C1 segment of cervical spinal cord (tissue), 14 donors: ENCODE data around the gene EVX1.

Source experiments
- DNase-seq, 14 donors: peaks; one replicate each; lab custom pipeline; 2025; lab: John Stamatoyannopoulos, UW

Gene EVX1

DNA sequence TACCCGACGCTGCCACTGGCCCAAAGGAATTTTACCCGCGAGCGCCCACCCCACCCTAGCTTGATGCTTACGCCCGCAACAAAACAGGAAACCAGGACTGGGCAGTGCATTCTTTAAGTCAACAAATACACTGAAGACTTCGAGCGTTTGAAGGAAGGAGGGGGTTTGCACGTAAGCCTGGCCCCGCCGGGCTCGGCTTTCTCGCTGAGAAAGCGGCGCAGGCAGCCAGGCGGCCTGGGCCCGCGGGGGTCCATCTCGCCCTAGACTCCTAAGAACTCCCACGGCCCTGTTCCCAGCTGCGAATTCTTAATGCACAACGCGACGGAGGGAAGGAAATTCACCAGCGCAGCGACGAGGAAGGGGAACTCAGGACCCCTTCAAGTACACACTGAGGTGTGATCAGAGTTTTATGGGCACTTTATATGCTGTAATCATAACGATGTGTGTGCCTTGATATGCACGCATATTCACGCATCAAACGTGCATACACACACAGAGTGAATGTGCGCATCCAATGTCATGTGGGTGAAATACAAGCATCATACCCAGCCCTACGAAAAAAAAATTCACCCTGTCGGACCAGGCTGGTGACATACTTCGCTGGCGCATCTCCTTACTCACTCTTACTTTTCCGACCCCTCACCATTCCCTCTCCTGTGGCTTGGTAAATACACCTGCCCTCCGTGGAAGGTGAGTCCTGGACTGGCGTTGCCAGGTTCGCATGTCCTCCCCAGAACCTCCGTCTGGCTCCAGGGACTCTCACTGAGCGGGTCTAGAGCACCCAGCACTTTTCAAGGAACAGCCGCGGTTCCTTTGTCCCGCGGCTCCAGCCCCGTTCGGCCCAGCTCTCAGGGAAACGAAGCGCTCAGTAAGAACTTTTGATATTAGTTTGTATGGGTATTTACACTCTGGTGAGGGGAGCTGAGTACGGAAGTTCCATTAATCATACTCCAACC lies 37.0 kb upstream of the EVX1 start:
- no peak for DNase-seq

DNA sequence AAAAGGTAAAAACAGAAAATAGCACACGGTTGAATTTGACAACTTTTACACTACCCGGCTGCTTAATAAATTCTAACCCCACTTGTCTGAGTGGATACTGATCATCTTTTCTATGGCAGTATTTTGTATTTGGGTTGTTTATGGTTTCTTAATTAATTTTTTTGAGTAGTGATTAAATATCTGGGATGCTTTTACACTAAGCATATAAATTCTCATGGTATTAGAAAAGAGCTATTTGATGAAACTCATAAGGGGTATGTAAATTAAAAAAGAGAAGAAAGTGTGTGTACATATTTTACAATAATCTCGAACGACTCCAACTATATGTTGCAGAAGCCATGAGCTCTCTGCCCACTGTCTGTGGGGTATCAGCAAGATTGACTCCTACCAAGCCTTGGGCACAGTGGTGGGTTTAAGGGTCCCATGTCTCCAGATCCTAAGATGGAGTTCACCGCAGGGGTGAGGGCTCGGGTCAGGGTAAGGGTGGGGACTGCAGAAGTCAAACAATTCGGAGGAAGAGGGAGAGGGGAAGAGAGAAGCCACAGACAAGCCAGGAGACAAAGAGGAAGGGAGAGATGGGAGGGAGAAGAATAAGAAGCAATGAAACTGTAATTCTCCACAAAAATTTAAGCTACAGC lies 35.1 kb upstream of the EVX1 start:
- no peak for DNase-seq

DNA sequence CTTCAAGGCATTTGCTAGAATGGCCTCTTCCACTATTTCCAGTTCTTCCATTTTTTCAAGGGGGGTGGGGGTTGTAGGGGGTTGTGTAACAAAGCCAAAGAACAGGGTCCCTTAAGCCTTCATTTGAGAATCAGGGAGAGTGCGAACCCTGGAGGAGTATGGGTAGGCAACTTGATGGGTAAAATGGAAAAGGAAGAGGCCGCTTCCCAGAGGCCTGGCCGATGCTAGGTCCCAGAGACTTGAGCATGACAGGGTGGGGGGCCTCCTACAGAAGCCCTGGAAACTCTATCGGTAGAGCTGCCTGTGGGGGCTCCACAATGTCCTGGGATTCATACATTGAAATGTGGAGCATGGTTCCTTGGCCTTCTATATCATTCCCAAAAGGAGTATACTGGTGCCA lies 33.6 kb upstream of the EVX1 start:
- no peak for DNase-seq

- DNase-seq, result no peak
Measured at GRCh38 chr7:27209933-27210440, 32.6 kb upstream of the EVX1 start.

DNA sequence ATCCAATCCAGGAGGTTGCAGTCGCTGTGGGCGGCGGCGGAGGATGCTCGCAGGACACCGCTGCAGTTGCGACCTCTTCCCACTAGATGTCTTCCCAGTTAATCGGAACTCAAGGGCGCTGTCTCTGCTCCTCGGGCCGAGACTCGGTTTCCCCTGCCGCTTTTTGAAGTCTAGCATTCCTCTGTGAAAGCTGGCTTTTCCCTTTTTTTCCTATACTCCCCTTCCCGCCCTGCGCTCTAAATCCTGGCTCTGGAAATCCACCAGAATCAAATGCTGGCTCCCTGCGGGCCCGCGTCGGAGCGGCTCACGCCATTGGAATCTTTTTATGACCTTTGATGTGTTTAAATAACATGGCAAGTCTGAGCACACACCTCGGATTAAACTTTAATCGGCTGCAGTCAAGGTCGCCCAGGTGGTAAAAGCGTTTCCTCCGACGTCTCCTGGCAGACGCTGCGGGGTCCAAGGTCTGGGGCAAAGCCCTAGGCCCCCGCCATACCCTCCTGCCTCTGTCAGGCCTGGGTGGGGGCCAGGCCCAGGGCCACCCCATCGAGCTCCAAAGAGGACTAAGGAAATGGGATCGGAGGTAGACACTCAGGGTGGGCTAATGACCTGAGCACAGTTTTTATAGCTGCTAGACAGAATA lies 32.0 kb upstream of the EVX1 start:
- peak in 3 of 14 donors; percentile 7 to 19 (median 18) for DNase-seq

DNA sequence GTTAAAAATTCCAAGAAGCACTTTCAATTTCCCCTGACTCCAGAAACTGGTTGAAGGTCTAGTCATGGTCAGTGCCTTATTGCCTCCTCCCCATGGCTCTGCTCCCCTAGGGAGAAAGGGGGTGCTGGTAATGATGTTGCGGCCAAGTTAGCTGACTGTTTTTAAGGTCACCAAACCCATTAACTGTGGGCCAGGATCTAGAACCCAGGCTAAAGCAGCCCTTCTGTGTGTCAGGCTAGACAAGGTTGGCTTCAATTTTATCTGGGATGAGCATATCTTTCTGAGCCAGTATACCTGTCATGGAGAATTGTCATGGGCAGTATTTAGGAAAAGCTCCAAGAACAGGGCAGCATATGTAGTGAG lies 31.5 kb upstream of the EVX1 start:
- DNase-seq, result no peak

GRCh38 chr7:27211764-27212204 lies 30.8 kb upstream of the EVX1 start:
- DNase-seq, result no peak

GRCh38 chr7:27212497-27213432 lies 29.8 kb upstream of the EVX1 start:
- no peak for DNase-seq

DNA sequence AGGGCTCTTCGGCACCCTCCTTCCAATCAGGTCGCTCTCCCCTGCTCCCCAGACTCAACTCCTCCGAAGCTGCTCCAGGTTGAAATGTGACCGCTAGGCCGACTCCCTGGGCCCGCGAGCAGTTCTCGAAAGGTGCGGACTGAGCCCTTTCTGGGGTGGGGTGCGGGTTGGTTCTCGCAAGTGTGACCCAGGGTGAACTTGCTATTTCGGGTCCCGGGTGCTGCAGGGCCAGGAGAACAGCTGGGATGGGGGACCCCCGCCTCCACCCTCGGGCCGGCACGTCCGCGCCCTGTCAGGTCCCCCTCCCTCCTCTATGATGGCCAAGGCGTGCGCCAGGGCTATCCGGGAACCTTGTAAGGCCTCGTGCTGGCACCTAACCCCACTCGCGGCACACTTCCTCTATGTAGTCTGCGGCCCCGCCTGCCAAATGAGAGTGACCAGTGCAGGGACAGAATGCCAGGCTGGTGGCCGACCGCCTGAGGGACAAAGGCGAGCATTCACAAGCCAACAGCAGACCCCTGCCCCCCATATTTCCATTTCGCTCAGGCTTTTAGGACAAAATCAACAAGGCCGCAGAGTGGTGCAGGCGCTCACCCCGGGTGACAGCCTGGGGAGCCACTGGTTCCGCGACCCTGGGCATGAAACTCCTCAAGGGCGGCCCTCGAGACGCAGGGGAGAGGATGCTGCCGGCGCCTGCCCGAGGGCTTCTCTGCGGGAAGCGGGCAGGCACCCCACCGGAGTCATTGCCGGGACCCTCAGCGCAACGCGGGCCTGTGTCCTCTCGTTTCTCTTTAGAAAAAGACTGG lies 29.0 kb upstream of the EVX1 start:
- DNase-seq, result no peak

DNA sequence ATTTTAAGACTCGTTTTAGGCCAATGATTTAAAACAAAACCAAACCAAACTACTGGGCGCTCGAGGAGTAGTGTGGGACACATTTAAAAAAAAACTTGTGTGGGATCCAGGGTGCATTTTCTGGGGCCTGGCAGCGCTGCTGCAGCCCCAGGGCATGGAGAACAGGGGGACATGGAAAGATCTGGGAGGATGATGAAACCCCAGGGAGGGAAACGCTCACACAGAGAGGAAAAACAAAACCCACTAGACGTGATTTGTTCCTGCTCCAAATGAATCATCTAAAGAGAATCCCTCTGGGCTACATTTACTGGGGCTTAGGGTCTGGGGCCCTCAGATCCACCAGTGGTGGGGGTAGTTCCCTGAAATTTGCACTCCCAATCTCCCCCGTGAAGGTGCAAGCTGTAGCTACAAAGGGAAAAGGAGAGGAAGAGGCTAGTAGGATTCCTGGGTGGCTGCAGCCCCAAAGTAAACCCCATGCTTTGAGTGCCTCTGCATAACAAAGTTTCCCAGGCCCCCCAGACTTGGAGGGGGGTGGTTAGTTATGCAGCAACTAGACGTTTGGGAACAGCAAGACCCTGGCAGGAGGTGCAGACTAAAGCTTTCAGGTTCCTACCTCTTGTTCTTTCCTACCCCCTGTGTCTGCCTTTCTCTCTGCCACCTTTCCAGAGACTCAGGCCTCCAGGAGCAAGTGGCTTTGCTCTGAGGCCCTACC lies 28.2 kb upstream of the EVX1 start:
- no peak for DNase-seq

GRCh38 chr7:27215356-27215755 lies 27.2 kb upstream of the EVX1 start:
- DNase-seq, result no peak

DNA sequence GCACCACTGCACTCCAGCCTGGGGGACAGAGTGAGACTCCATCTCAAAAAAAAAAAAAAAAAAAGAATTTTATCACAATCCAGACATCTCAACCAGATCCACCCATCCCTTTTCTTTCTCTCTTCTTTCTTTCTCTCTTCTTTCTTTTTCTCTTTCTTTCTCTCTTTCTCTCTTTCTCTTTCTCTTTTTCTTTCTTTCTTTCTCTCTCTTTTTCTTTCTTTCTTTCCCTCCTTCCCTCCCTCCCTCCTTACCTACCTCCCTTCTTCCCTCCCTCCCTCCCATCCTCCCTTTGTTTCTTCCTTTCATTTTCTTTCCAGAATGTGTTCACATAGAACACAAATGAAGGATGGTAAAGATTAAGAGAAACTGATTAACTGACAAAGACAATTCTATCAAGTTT lies 24.7 kb upstream of the EVX1 start:
- DNase-seq, result no peak

- no peak for DNase-seq
Measured at GRCh38 chr7:27219821-27220220, 22.8 kb upstream of the EVX1 start.

GRCh38 chr7:27220440-27220955 lies 22.1 kb upstream of the EVX1 start:
- DNase-seq, result no peak

- no peak for DNase-seq
Measured at GRCh38 chr7:27221201-27221797, 21.3 kb upstream of the EVX1 start.

- no peak for DNase-seq
Measured at GRCh38 chr7:27223941-27224575, 18.5 kb upstream of the EVX1 start.

GRCh38 chr7:27224983-27225934 lies 17.3 kb upstream of the EVX1 start:
- no peak for DNase-seq
